ENCODE measurements around the gene DEGS2. TPM values are rescaled to one million over a fixed set of nuclear protein-coding genes. Genes with fewer than 3 reads are reported as not detected.
A peak's percentile ranks its signal among the peaks of the same experiment; 100 is the strongest.

DEGS2 gene
- total RNA-seq, 1 donor: not detected

DNA sequence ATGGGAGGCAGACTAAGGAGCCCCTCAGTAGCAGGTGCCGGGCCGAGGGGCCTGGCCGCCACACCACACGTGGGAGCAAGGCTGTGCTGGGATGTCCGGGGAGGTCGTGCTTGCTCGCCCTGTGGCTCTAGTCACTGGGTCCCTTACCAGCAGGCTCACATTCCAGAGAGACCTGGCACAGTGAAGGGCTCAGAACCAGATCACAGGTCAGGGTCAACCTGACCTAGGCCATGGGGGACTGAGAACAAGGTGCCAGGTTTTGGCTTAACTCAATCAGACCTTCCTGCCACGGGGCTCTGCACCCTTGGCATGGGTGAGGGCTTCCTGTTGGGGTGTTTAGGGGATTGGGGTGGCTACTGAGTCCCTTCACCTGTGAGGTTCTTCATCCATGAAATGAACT, 22.3 kb downstream of the DEGS2 start:
- no peak for DNase-seq (ENCODE audit: low read depth)
- H3K4me3 ChIP-seq (ENCODE audit: low read depth, low read length): no peak overlapping the region
- no peak for TF ChIP-seq CTCF (IDR thresholded peaks at IDR 0.05; ENCODE audit: insufficient read depth, low read length)

DNA sequence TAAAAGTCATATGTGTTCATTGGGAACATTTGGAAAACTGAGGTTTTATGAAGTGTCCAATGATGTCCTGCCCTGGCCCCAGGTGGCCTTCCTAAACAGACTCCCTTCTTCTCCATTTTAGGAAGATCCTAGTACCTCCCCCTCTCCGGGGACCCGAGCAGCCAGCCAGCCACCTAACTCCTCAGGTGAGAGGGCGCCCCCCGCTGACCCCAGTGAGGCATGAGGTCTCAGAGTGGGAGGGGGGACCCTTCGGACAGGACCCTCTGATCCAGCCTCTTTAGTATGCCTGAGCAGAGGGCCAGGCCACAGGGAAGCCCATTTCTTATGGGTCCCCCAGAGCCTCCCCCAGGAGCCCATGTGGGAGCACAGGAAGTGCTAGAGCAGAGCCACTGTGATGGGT, 23.7 kb downstream of the DEGS2 start:
- no peak for TF ChIP-seq CTCF (IDR thresholded peaks at IDR 0.05; ENCODE audit: insufficient read depth, low read length)
- H3K4me3 ChIP-seq (ENCODE audit: low read depth, low read length): no peak overlapping the region
- no peak for DNase-seq (ENCODE audit: low read depth)

DNA sequence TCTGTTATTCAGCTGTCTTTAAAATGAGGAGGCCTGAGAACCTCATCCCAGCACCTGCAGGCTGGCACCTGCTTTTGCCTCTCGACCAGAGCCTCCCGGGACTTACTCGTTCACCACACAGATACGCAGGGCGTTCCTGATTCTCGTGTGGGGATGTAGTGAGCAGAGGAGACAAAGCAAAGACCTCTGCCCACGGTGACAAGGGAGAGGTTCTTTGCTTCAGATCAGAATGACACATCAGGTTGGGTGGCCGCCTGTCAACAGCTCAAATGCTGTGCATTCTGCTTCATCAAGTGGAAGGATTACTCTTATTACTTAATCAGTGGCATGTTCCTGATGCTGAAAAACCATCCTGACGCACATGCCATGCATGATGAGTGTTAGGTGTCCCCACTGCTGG, 24.4 kb downstream of the DEGS2 start:
- no peak for DNase-seq (ENCODE audit: low read depth)
- H3K4me3 ChIP-seq (ENCODE audit: low read depth, low read length): no peak overlapping the region
- TF ChIP-seq CTCF (IDR thresholded peaks at IDR 0.05; ENCODE audit: insufficient read depth, low read length): no peak

- TF ChIP-seq CTCF (IDR thresholded peaks at IDR 0.05; ENCODE audit: insufficient read depth, low read length): no peak
- no peak overlapping the region for H3K4me3 ChIP-seq (ENCODE audit: low read depth, low read length)
- DNase-seq (ENCODE audit: low read depth): no peak
Observed at GRCh38 chr14:100134586-100134985, 24.9 kb downstream of the DEGS2 start.

DNA sequence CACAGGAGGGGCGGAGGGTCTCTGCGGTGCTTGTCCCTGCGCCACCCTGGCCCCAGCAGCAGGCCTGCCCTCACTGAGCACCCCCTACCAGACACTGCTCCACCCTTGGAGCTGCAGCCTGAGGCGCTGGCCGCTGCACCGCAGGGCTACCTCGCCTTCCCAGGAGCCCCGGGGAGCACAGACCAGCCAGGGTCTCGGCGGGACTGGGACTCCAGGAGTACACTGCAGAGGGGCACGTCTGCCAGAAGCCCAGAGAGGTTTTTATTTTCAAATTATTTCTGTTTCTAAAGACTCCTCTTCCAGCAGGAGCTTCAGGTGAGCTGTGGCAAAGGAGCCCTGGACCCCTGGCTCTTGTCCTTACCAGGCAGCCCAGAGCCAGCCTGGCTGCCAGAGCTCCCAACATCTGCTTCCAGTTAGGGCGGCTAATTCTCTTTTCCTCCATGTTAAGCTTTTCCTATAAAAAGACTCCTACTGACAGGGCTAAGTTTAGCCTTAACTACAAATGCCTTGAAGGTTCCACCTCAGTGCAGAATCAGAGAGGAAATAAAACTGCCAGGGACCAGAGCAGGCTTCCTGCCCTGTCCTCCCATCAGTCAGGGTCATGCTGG, 26.4 kb downstream of the DEGS2 start:
- TF ChIP-seq CTCF (IDR thresholded peaks at IDR 0.05; ENCODE audit: insufficient read depth, low read length): no peak
- no peak overlapping the region for H3K4me3 ChIP-seq (ENCODE audit: low read depth, low read length)
- peak; percentile 63 for DNase-seq (ENCODE audit: low read depth)

GRCh38 chr14:100132161-100132902, 27.1 kb downstream of the DEGS2 start:
- H3K4me3 ChIP-seq (ENCODE audit: low read depth, low read length): no peak overlapping the region
- no peak for TF ChIP-seq CTCF (IDR thresholded peaks at IDR 0.05; ENCODE audit: insufficient read depth, low read length)
- peak; percentile 73 for DNase-seq (ENCODE audit: low read depth)

All from fibroblast of the aortic adventitia (primary cell).